DMS153 (cell line): ENCODE data around the gene KYNU.
A peak's percentile ranks its signal among the peaks of the same experiment; 100 is the strongest.
"Not testable (repeated sequence)": the region's sequence is repeated elsewhere in the genome, so short reads cannot be mapped to it uniquely, and the experiment has no call there.

Experiments
- DNase-seq: peaks from one replicate; lab custom pipeline; 2025; lab: John Stamatoyannopoulos, UW

KYNU gene

GRCh38 chr2:143026411-143027054 is 149.1 kb downstream of the KYNU start:
- no peak for DNase-seq

- DNase-seq: no peak
These were observed 151.7 kb downstream of the KYNU start for GRCh38 chr2:143029141-143029540.

- DNase-seq: no peak
These were observed 152.7 kb downstream of the KYNU start for GRCh38 chr2:143030127-143030526.

- peak; percentile 66 for DNase-seq
These were observed 157.0 kb downstream of the KYNU start for GRCh38 chr2:143034292-143035074.

GRCh38 chr2:143051465-143051864 is 174.0 kb downstream of the KYNU start:
- DNase-seq: no peak

- not testable (repeated sequence) for DNase-seq
These were observed 176.0 kb downstream of the KYNU start for GRCh38 chr2:143053437-143053836.

GRCh38 chr2:143056550-143056949 is 179.1 kb downstream of the KYNU start:
- DNase-seq: no peak

- no peak for DNase-seq
These were observed 181.4 kb downstream of the KYNU start for GRCh38 chr2:143058851-143059250.

- no peak for DNase-seq
These were observed 186.2 kb downstream of the KYNU start for GRCh38 chr2:143063612-143064200.

- no peak for DNase-seq
These were observed 190.6 kb downstream of the KYNU start for GRCh38 chr2:143068094-143068493.

GRCh38 chr2:143068509-143068908 is 191.0 kb downstream of the KYNU start:
- DNase-seq: no peak

GRCh38 chr2:143070704-143071103 is 193.2 kb downstream of the KYNU start:
- no peak for DNase-seq

GRCh38 chr2:143071185-143071876 is 193.9 kb downstream of the KYNU start:
- DNase-seq: no peak

- not testable (repeated sequence) for DNase-seq
These were observed 197.4 kb downstream of the KYNU start for GRCh38 chr2:143074913-143075312.

- DNase-seq: no peak
These were observed 198.2 kb downstream of the KYNU start for GRCh38 chr2:143075711-143076110.

- DNase-seq: no peak
These were observed 200.6 kb downstream of the KYNU start for GRCh38 chr2:143078104-143078503.

GRCh38 chr2:143081616-143082015 is 204.2 kb downstream of the KYNU start:
- DNase-seq: no peak

- DNase-seq: no peak
These were observed 206.2 kb downstream of the KYNU start for GRCh38 chr2:143083636-143084035.

- no peak for DNase-seq
These were observed 207.0 kb downstream of the KYNU start for GRCh38 chr2:143084462-143084861.

- no peak for DNase-seq
These were observed 207.8 kb downstream of the KYNU start for GRCh38 chr2:143085125-143085784.

GRCh38 chr2:143087033-143087432 is 209.6 kb downstream of the KYNU start:
- DNase-seq: no peak

- no peak for DNase-seq
These were observed 210.9 kb downstream of the KYNU start for GRCh38 chr2:143088388-143088787.
